ENCODE data around the gene FAM174A. TPM values are rescaled to one million over a fixed set of nuclear protein-coding genes. Genes with fewer than 3 reads are reported as not detected.
A peak's percentile ranks its signal among the peaks of the same experiment; 100 is the strongest.
"Not testable (repeated sequence)": the region's sequence is repeated elsewhere in the genome, so short reads cannot be mapped to it uniquely, and the experiment has no call there.

Gene FAM174A
- polyA plus RNA-seq, 3 donors = 22.7 to 26.1 (median 25.3) TPM

- no peak for DNase-seq (ENCODE audit: extremely low read depth in 1 of 11, low read depth in 9 of 11, low spot score in 4 of 11)
Measured at GRCh38 chr5:100553209-100553608, 18.0 kb downstream of the FAM174A start.

GRCh38 chr5:100560860-100561259 lies 25.7 kb downstream of the FAM174A start:
- DNase-seq (ENCODE audit: extremely low read depth in 1 of 11, low read depth in 9 of 11, low spot score in 4 of 11) = no peak

GRCh38 chr5:100562821-100563220 lies 27.6 kb downstream of the FAM174A start:
- DNase-seq (ENCODE audit: extremely low read depth in 1 of 11, low read depth in 9 of 11, low spot score in 4 of 11) = no peak

GRCh38 chr5:100566382-100567141 lies 31.4 kb downstream of the FAM174A start:
- no peak for DNase-seq (ENCODE audit: extremely low read depth in 1 of 11, low read depth in 9 of 11, low spot score in 4 of 11)

GRCh38 chr5:100574716-100575115 lies 39.5 kb downstream of the FAM174A start:
- no peak for DNase-seq (ENCODE audit: extremely low read depth in 1 of 11, low read depth in 9 of 11, low spot score in 4 of 11)

- DNase-seq (ENCODE audit: extremely low read depth in 1 of 11, low read depth in 9 of 11, low spot score in 4 of 11) = no peak
Measured at GRCh38 chr5:100575815-100576214, 40.6 kb downstream of the FAM174A start.

- DNase-seq (ENCODE audit: extremely low read depth in 1 of 11, low read depth in 9 of 11, low spot score in 4 of 11) = no peak
Measured at GRCh38 chr5:100576217-100576751, 41.1 kb downstream of the FAM174A start.

- no peak for DNase-seq (ENCODE audit: extremely low read depth in 1 of 11, low read depth in 9 of 11, low spot score in 4 of 11)
Measured at GRCh38 chr5:100577506-100577905, 42.3 kb downstream of the FAM174A start.

- peak in 5 of 11 donors; percentile 1 to 20 (median 11) for DNase-seq (ENCODE audit: extremely low read depth in 1 of 11, low read depth in 9 of 11, low spot score in 4 of 11)
Measured at GRCh38 chr5:100584069-100584468, 48.9 kb downstream of the FAM174A start.

- no peak for DNase-seq (ENCODE audit: extremely low read depth in 1 of 11, low read depth in 9 of 11, low spot score in 4 of 11)
Measured at GRCh38 chr5:100584889-100585288, 49.7 kb downstream of the FAM174A start.

GRCh38 chr5:100590867-100591266 lies 55.7 kb downstream of the FAM174A start:
- no peak for DNase-seq (ENCODE audit: extremely low read depth in 1 of 11, low read depth in 9 of 11, low spot score in 4 of 11)

- DNase-seq (ENCODE audit: extremely low read depth in 1 of 11, low read depth in 9 of 11, low spot score in 4 of 11) = no peak
Measured at GRCh38 chr5:100595152-100595811, 60.1 kb downstream of the FAM174A start.

GRCh38 chr5:100595812-100596173 lies 60.6 kb downstream of the FAM174A start:
- no peak for DNase-seq (ENCODE audit: extremely low read depth in 1 of 11, low read depth in 9 of 11, low spot score in 4 of 11)

- no peak for DNase-seq (ENCODE audit: extremely low read depth in 1 of 11, low read depth in 9 of 11, low spot score in 4 of 11)
Measured at GRCh38 chr5:100598446-100598845, 63.3 kb downstream of the FAM174A start.

- no peak for DNase-seq (ENCODE audit: extremely low read depth in 1 of 11, low read depth in 9 of 11, low spot score in 4 of 11)
Measured at GRCh38 chr5:100600298-100600994, 65.3 kb downstream of the FAM174A start.

- DNase-seq (ENCODE audit: extremely low read depth in 1 of 11, low read depth in 9 of 11, low spot score in 4 of 11) = no peak
Measured at GRCh38 chr5:100603141-100603540, 68.0 kb downstream of the FAM174A start.

GRCh38 chr5:100604021-100604420 lies 68.8 kb downstream of the FAM174A start:
- DNase-seq (ENCODE audit: extremely low read depth in 1 of 11, low read depth in 9 of 11, low spot score in 4 of 11) = not testable (repeated sequence)

GRCh38 chr5:100609594-100609993 lies 74.4 kb downstream of the FAM174A start:
- no peak for DNase-seq (ENCODE audit: extremely low read depth in 1 of 11, low read depth in 9 of 11, low spot score in 4 of 11)

GRCh38 chr5:100614308-100614707 lies 79.1 kb downstream of the FAM174A start:
- no peak for DNase-seq (ENCODE audit: extremely low read depth in 1 of 11, low read depth in 9 of 11, low spot score in 4 of 11)

- no peak for DNase-seq (ENCODE audit: extremely low read depth in 1 of 11, low read depth in 9 of 11, low spot score in 4 of 11)
Measured at GRCh38 chr5:100615362-100615761, 80.2 kb downstream of the FAM174A start.
